ENCODE results near the gene HAUS2.

DNA sequence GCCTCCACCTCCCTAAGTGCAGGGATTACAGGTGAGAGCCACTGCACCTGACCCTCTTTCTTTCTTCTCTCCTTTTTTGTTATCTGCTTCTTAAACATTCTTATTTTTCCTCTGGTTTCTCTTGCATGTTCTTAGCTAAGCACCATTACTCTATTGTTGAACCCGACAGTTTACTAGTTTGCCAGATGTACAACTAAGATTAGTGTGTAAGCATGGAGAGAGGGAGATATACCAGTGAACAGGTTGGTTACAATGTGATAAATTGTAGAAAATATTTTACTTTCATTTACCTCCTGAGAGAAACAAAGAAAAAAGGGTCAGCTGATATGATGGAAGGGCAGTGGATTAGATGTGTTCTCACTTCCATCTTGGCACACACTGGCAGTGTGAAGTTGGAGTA lies 4.9 kb downstream of the HAUS2 start:
- TF ChIP-seq, protein P1, sequence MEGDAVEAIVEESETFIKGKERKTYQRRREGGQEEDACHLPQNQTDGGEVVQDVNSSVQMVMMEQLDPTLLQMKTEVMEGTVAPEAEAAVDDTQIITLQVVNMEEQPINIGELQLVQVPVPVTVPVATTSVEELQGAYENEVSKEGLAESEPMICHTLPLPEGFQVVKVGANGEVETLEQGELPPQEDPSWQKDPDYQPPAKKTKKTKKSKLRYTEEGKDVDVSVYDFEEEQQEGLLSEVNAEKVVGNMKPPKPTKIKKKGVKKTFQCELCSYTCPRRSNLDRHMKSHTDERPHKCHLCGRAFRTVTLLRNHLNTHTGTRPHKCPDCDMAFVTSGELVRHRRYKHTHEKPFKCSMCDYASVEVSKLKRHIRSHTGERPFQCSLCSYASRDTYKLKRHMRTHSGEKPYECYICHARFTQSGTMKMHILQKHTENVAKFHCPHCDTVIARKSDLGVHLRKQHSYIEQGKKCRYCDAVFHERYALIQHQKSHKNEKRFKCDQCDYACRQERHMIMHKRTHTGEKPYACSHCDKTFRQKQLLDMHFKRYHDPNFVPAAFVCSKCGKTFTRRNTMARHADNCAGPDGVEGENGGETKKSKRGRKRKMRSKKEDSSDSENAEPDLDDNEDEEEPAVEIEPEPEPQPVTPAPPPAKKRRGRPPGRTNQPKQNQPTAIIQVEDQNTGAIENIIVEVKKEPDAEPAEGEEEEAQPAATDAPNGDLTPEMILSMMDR (IDR thresholded peaks at IDR 0.05) = no peak
- TF ChIP-seq POLR2A (IDR thresholded peaks at IDR 0.05) (no peak), POLR2AphosphoS5 (IDR thresholded peaks at IDR 0.05) (no peak)
